ENCODE results near the gene GSTO1.

GSTO1 gene

DNA sequence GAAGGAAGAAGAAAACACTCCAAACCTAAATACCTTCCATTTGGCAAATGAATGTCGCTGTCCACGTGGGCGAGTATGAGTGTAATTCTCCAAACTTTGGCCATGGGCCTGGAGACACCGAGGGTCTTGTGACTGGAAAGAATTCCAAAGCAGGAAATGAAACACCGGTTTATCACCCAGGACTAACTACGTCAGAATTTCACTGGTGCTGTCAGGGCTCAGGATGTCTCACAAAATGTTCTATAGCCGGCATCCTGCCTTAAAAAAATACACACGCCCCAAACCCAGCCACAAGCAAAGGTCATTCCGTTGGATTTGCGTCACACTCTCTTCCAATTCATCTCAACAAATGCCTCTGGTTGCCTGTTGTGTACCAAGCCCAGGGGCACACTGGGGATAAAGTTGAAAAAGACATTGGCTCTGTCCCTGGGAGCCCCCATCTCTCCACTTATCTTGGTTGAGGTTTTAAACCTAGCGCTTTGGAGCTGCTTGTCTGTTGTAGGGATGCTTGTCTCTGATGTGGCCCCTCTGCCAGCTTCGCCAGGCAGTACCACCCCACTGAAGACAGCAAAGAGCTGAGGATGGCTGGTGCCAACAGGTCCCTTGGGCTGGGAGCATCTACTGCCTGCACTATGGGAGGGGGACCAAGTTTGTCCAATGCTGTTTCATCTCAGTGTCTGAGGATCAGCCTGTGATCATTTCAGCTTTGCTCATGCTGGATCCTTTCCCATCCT is 45.5 kb downstream of the GSTO1 start:
- Histone ChIP-seq H3K27ac (ENCODE audit: low read length) (no peak overlapping the region), H3K9ac (ENCODE audit: low read depth, low read length) (no peak overlapping the region), H3K27me3 (ENCODE audit: insufficient read depth, low read length) (no peaks in the 10 kb centered on the region), H3K9me3 (ENCODE audit: insufficient read depth, low read depth, low read length) (peaks cover 18% of the 10 kb centered on the region), H3K4me3 (ENCODE audit: low read length) (no peak overlapping the region), H3K36me3 (ENCODE audit: insufficient read depth, low read depth, low read length) (no peaks in the 10 kb centered on the region), H3K4me1 (ENCODE audit: insufficient read depth, low read length) (0 out of 2 replicates have a peak, but pooled peaks cover 2% of the 10 kb centered on the region)

DNA sequence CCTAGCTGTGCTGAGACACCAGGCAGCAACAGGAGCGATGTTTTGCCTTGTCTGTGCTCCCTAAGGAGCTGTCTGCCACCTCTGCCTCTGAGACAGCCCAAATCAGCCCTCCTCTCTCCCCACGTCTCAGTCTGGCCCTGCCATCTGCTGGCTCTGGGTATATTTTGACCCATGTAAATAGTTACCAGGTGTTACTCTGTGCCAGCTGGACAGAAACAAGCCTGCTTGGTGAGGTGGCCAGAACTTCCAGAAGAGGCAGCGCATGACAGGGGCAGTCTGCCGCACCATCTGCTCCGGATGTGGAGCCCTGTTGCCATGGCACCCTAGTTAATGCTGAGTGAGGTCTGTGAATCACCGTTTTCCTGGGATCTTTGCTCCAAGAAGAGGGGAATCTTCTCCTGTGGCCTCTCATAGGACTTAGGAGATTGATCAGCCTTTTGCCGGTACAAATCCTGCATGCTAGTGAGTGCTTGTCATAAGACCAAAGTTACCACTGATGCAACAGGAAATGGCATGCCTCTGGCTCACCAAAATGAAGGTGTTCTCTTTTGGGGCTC is 46.1 kb downstream of the GSTO1 start:
- no peak overlapping the region for H3K4me3 ChIP-seq (ENCODE audit: low read length)
- H3K9ac ChIP-seq (ENCODE audit: low read depth, low read length): no peak overlapping the region
- 0 out of 2 replicates have a peak, but pooled peaks cover 2% of the 10 kb centered on the region for H3K4me1 ChIP-seq (ENCODE audit: insufficient read depth, low read length)
- no peak overlapping the region for H3K27ac ChIP-seq (ENCODE audit: low read length)
- no peaks in the 10 kb centered on the region for H3K27me3 ChIP-seq (ENCODE audit: insufficient read depth, low read length)
- no peaks in the 10 kb centered on the region for H3K36me3 ChIP-seq (ENCODE audit: insufficient read depth, low read depth, low read length)
- H3K9me3 ChIP-seq (ENCODE audit: insufficient read depth, low read depth, low read length): peaks cover 18% of the 10 kb centered on the region

DNA sequence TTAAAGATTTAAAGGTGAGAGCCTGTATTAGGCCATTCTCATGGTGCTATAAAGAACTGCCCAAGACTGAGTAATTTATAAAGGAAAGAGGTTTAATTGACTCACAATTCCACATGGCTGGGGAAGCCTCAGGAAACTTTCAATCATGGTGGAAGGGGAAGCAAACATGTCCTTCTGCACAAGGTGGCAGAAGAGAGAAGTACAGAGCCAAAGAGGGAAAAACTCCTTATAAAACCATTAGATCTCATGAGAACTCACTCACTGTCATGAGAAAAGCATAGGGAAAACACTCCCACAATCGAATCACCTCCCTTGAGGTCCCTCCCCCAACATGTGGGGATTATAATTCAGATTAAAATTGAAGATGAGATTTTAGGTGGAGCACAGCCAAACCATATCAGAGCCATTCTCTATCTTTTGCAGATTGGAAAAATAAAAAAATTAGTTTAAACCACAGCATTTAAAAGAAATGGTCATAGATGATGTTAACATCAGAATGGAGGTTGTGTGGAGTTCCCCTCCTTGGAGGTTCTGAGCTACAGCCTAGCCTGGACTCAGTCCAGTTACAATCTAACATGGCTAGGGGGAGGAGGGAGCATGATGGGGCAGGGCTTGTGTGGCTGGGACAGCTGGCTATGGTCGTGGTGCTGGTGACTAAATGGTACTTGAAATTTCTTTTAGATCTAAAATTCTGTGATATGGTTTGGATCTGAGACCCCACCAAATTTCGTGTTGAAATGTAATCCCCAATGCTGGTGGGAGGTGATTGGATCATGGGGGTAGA is 47.4 kb downstream of the GSTO1 start:
- H3K27ac ChIP-seq (ENCODE audit: low read length): no peak overlapping the region
- no peak overlapping the region for H3K4me3 ChIP-seq (ENCODE audit: low read length)
- H3K27me3 ChIP-seq (ENCODE audit: insufficient read depth, low read length): no peaks in the 10 kb centered on the region
- H3K9me3 ChIP-seq (ENCODE audit: insufficient read depth, low read depth, low read length): peaks cover 18% of the 10 kb centered on the region
- no peak overlapping the region for H3K9ac ChIP-seq (ENCODE audit: low read depth, low read length)
- H3K4me1 ChIP-seq (ENCODE audit: insufficient read depth, low read length): peaks cover 5% of the 10 kb centered on the region; the same call in 1 of the 2 replicates
- H3K36me3 ChIP-seq (ENCODE audit: insufficient read depth, low read depth, low read length): no peaks in the 10 kb centered on the region

DNA sequence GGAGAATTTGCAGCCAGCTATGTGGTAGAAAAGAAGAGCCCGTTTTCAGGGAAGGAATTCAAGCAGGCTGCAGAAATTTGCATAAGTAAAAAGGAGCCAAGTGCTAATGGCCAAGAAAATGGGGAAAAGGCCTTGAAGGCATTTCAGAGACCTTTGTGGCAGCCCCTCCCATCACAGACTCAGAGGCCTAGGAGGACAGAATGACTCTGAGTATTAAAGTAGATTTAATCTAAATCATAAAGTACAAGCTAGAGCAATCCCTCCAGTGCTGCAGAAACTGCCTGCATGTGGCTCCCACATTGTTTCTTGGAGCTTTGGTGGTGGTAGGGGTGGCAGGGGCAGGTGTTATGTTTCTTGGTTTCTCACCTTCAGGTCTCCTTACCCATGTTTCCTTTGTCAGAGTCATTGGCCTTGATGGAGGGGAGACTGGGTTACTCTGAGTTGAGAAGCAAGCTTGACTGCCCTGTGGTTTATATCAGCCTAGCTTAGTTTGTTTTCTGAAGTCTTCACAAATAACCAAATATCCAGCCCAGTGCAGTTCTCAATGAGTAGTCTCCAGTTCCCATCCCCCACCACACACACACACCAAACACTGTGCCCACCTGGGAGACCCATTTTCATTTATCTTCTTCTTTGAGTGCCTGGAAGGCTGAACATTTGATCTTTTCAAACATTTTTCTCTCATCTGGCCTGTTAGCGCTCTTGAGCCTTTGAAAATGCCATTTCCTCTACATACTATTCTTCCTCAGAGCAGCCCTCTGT is 49.1 kb downstream of the GSTO1 start:
- no peak overlapping the region for H3K4me3 ChIP-seq (ENCODE audit: low read length)
- H3K9ac ChIP-seq (ENCODE audit: low read depth, low read length): no peak overlapping the region
- no peaks in the 10 kb centered on the region for H3K36me3 ChIP-seq (ENCODE audit: insufficient read depth, low read depth, low read length)
- peaks cover 18% of the 10 kb centered on the region for H3K9me3 ChIP-seq (ENCODE audit: insufficient read depth, low read depth, low read length)
- no peaks in the 10 kb centered on the region for H3K27me3 ChIP-seq (ENCODE audit: insufficient read depth, low read length)
- H3K27ac ChIP-seq (ENCODE audit: low read length): no peak overlapping the region
- peaks cover 2% of the 10 kb centered on the region; the same call in 1 of the 2 replicates for H3K4me1 ChIP-seq (ENCODE audit: insufficient read depth, low read length)

GRCh38 chr10:104304356-104304745 is 49.7 kb downstream of the GSTO1 start:
- Histone ChIP-seq H3K9ac (ENCODE audit: low read depth, low read length) (no peak overlapping the region), H3K36me3 (ENCODE audit: insufficient read depth, low read depth, low read length) (no peaks in the 10 kb centered on the region), H3K4me1 (ENCODE audit: insufficient read depth, low read length) (peaks cover 2% of the 10 kb centered on the region; the same call in 1 of the 2 replicates), H3K9me3 (ENCODE audit: insufficient read depth, low read depth, low read length) (peaks cover 18% of the 10 kb centered on the region), H3K27ac (ENCODE audit: low read length) (no peak overlapping the region), H3K4me3 (ENCODE audit: low read length) (no peak overlapping the region), H3K27me3 (ENCODE audit: insufficient read depth, low read length) (no peaks in the 10 kb centered on the region)

DNA sequence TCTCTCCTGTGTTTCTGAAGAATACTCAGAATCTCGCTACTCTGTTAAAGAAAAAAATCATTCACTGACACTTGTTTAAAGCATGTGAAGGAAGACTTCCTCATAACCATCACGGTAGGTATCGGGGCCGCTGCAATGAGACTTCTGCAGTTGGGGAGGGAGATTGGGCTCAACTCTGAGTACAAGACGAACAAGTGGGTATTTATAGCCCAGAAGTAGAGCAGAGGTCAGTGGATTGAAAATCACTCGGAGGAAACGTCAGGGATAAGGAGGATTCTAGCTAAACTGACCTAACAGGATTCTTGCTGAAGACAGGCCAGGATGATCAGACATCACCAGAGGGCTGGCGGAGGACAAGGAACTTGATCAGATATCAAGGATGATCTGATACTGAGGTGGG is 50.2 kb downstream of the GSTO1 start:
- Histone ChIP-seq H3K27me3 (ENCODE audit: insufficient read depth, low read length) (no peaks in the 10 kb centered on the region), H3K36me3 (ENCODE audit: insufficient read depth, low read depth, low read length) (no peaks in the 10 kb centered on the region), H3K27ac (ENCODE audit: low read length) (no peak overlapping the region), H3K4me3 (ENCODE audit: low read length) (no peak overlapping the region), H3K4me1 (ENCODE audit: insufficient read depth, low read length) (peaks cover 2% of the 10 kb centered on the region; the same call in 1 of the 2 replicates), H3K9ac (ENCODE audit: low read depth, low read length) (no peak overlapping the region), H3K9me3 (ENCODE audit: insufficient read depth, low read depth, low read length) (peaks cover 18% of the 10 kb centered on the region)

GRCh38 chr10:104306897-104307296 is 52.2 kb downstream of the GSTO1 start:
- Histone ChIP-seq H3K27ac (ENCODE audit: low read length) (no peak overlapping the region), H3K36me3 (ENCODE audit: insufficient read depth, low read depth, low read length) (peaks cover 13% of the 10 kb centered on the region), H3K9ac (ENCODE audit: low read depth, low read length) (no peak overlapping the region)

GRCh38 chr10:104307576-104308438 is 53.1 kb downstream of the GSTO1 start:
- peaks cover 22% of the 10 kb centered on the region for H3K36me3 ChIP-seq (ENCODE audit: insufficient read depth, low read depth, low read length)
- peaks cover 18% of the 10 kb centered on the region for H3K9me3 ChIP-seq (ENCODE audit: insufficient read depth, low read depth, low read length)
- H3K27ac ChIP-seq (ENCODE audit: low read length): no peak overlapping the region
- H3K4me1 ChIP-seq (ENCODE audit: insufficient read depth, low read length): peaks cover 2% of the 10 kb centered on the region; the same call in 1 of the 2 replicates
- H3K9ac ChIP-seq (ENCODE audit: low read depth, low read length): no peak overlapping the region
- no peak overlapping the region for H3K4me3 ChIP-seq (ENCODE audit: low read length)
- H3K27me3 ChIP-seq (ENCODE audit: insufficient read depth, low read length): no peaks in the 10 kb centered on the region

More at GRCh38 chr10:104306897-104307296, 52.2 kb downstream of the GSTO1 start:
- Histone ChIP-seq H3K27me3 (ENCODE audit: insufficient read depth, low read length) (no peaks in the 10 kb centered on the region), H3K9me3 (ENCODE audit: insufficient read depth, low read depth, low read length) (peaks cover 18% of the 10 kb centered on the region), H3K4me1 (ENCODE audit: insufficient read depth, low read length) (peaks cover 2% of the 10 kb centered on the region; the same call in 1 of the 2 replicates), H3K4me3 (ENCODE audit: low read length) (no peak overlapping the region)

GRCh38 chr10:104308439-104308903 is 53.8 kb downstream of the GSTO1 start:
- peaks cover 29% of the 10 kb centered on the region for H3K36me3 ChIP-seq (ENCODE audit: insufficient read depth, low read depth, low read length)
- no peak overlapping the region for H3K9ac ChIP-seq (ENCODE audit: low read depth, low read length)
- H3K27ac ChIP-seq (ENCODE audit: low read length): no peak overlapping the region
- peaks cover 2% of the 10 kb centered on the region; the same call in 1 of the 2 replicates for H3K4me1 ChIP-seq (ENCODE audit: insufficient read depth, low read length)
- H3K9me3 ChIP-seq (ENCODE audit: insufficient read depth, low read depth, low read length): peaks cover 11% of the 10 kb centered on the region
- H3K4me3 ChIP-seq (ENCODE audit: low read length): no peak overlapping the region
- no peaks in the 10 kb centered on the region for H3K27me3 ChIP-seq (ENCODE audit: insufficient read depth, low read length)

GRCh38 chr10:104309980-104310978 is 55.6 kb downstream of the GSTO1 start:
- no peak overlapping the region for H3K9ac ChIP-seq (ENCODE audit: low read depth, low read length)
- no peaks in the 10 kb centered on the region for H3K9me3 ChIP-seq (ENCODE audit: insufficient read depth, low read depth, low read length)
- H3K27ac ChIP-seq (ENCODE audit: low read length): no peak overlapping the region
- no peak overlapping the region for H3K4me3 ChIP-seq (ENCODE audit: low read length)
- H3K4me1 ChIP-seq (ENCODE audit: insufficient read depth, low read length): peaks cover 2% of the 10 kb centered on the region; the same call in 1 of the 2 replicates
- no peaks in the 10 kb centered on the region for H3K27me3 ChIP-seq (ENCODE audit: insufficient read depth, low read length)
- peaks cover 47% of the 10 kb centered on the region for H3K36me3 ChIP-seq (ENCODE audit: insufficient read depth, low read depth, low read length)
